CD4-positive, alpha-beta memory T cell (primary cell): ENCODE results near the gene CLP1. TPM values are rescaled to one million over a fixed set of nuclear protein-coding genes. Genes with fewer than 3 reads are reported as not detected.

Experiments used
- CTCF ChIA-PET: fragments of 350-600 bp; sonication (Branson Sonifier 250); formaldehyde crosslinking; loops from one replicate; lab custom pipeline; 2021; ENCODE audit warnings: inconsistent platforms; ENCODE audit not compliant: partially characterized antibody; lab: Charles Lee
- POLR2A ChIA-PET: fragments of 350-600 bp; sonication (Branson Sonifier 250); formaldehyde crosslinking; loops from one replicate; lab custom pipeline; 2021; ENCODE audit not compliant: partially characterized antibody; lab: Charles Lee
- DNase-seq, 5 donors: peaks; one replicate each; pipeline versions ENCODE4 v3.0.0 to v3.0.0-alpha.2; 2020 to 2022; ENCODE audit warnings: mixed read lengths in 1 of 5
- H3K27ac ChIP-seq: one replicate; pipeline ENCODE4 v1.7.0; 2013; ENCODE audit warnings: low read depth, low read length
- H3K27me3 ChIP-seq: 2 replicates; pipeline ENCODE4 v1.7.0; 2013; ENCODE audit warnings: mild to moderate bottlenecking, low read length, moderate library complexity; ENCODE audit not compliant: insufficient read depth
- H3K36me3 ChIP-seq: 2 replicates; pipeline ENCODE4 v1.7.0; 2013; ENCODE audit warnings: mild to moderate bottlenecking, low read length, moderate library complexity; ENCODE audit not compliant: insufficient read depth
- H3K4me1 ChIP-seq: 2 replicates; pipeline ENCODE4 v1.7.0; 2013; ENCODE audit warnings: mild to moderate bottlenecking, low read length, moderate library complexity; ENCODE audit not compliant: insufficient read depth
- H3K4me3 ChIP-seq, 2 donors: one replicate each; pipeline ENCODE4 v1.7.0; 2013; ENCODE audit warnings: low read length in 2 of 2, mild to moderate bottlenecking in 1 of 2
- H3K9me3 ChIP-seq, 2 donors: one replicate each; pipeline ENCODE4 v1.7.0; 2013; ENCODE audit warnings: low read length in 2 of 2, control low read depth in 1 of 2; ENCODE audit not compliant: control insufficient read depth in 1 of 2
- H3K27ac Mint-ChIP-seq, 7 donors: one replicate each; pipeline ENCODE4 v1.8.0; 2020 to 2021; ENCODE audit warnings: mixed read lengths in 7 of 7, mild to moderate bottlenecking in 6 of 7, inconsistent platforms in 3 of 7, moderate library complexity in 3 of 7
- H3K27me3 Mint-ChIP-seq, 2 donors: one replicate each; pipeline ENCODE4 v1.8.0; 2020 to 2021; ENCODE audit warnings: mixed read lengths in 2 of 2
- H3K36me3 Mint-ChIP-seq, 2 donors: one replicate each; pipeline ENCODE4 v1.8.0; 2020 to 2021; ENCODE audit warnings: mixed read lengths in 2 of 2, inconsistent platforms in 1 of 2, mild to moderate bottlenecking in 1 of 2
- H3K4me1 Mint-ChIP-seq, 4 donors: one replicate each; pipeline ENCODE4 v1.8.0; 2020 to 2021; ENCODE audit warnings: mixed read lengths in 4 of 4, mild to moderate bottlenecking in 1 of 4
- H3K4me3 Mint-ChIP-seq, 8 donors: one replicate each; pipeline ENCODE4 v1.8.0; 2020 to 2021; ENCODE audit warnings: mixed read lengths in 8 of 8, mild to moderate bottlenecking in 7 of 8, moderate library complexity in 6 of 8, inconsistent platforms in 3 of 8
- H3K9me3 Mint-ChIP-seq, 8 donors: one replicate each; pipeline ENCODE4 v1.8.0; 2020 to 2021; ENCODE audit warnings: mixed read lengths in 8 of 8, mild to moderate bottlenecking in 5 of 8, inconsistent platforms in 3 of 8, moderate library complexity in 1 of 8
- intact Hi-C: fragments of 100-400 bp; cut with micrococcal nuclease; formaldehyde crosslinking; loops from one replicate; pipeline ENCODE4 v1.15.1; 2023
- polyA plus RNA-seq, 2 donors: library from polyadenylated mRNA; unstranded; fragments of 300-500 nt; fragmentation: Illumina TruSeq; gene quantifications; one replicate each; pipeline ENCODE4 v1.2.3, GENCODE V29; 2021
- total RNA-seq, 2 experiments: library from RNA; stranded (reverse); gene quantifications; one replicate each; pipeline ENCODE4 v1.2.3, GENCODE V29; 2021

CLP1 gene
- total and polyA plus RNA-seq, 4 experiments from 2014 or later, result 9.6 to 22.5 (median 15.1) TPM

GRCh38 chr11:57646194-57646798 lies 11.3 kb upstream of the CLP1 start:
- peaks cover 32 to 51% of the 10 kb centered on the region in 2 donors for H3K27me3 Mint-ChIP-seq
- H3K9me3 ChIP-seq, result no peaks in the 10 kb centered on the region
- H3K4me3 ChIP-seq, result no peak overlapping the region
- no peaks in the 10 kb centered on the region for H3K9me3 Mint-ChIP-seq
- H3K4me3 Mint-ChIP-seq, result peak overlapping the region in 2 of 8 donors; percentile 2 to 61
- H3K4me1 ChIP-seq, result peaks cover 22% of the 10 kb centered on the region
- H3K27ac Mint-ChIP-seq, result peak overlapping the region in 4 of 7 donors; percentile 11 to 70 (median 38)
- peaks cover 0 to 2% of the 10 kb centered on the region in 2 donors for H3K36me3 Mint-ChIP-seq
- ChIA-PET CTCF (interaction anchor here (1.1 to 3.8 kb wide), 5 partner anchors 12 to 189 kb away, joined by 3 to 16 read pairs (median 4); no protein-coding TSS in a partner anchor), POLR2A (no interaction called here)
- intact Hi-C loops, result loop anchor here (10.0 kb wide), 1 partner anchor 879 kb away; no protein-coding TSS in a partner anchor
- H3K4me1 Mint-ChIP-seq, result peaks cover 20 to 50% (median 29%) of the 10 kb centered on the region in 4 donors
- no peak for DNase-seq
- H3K36me3 ChIP-seq, result no peaks in the 10 kb centered on the region
- H3K27ac ChIP-seq, result no peak overlapping the region
- H3K27me3 ChIP-seq, result peaks cover 37% of the 10 kb centered on the region

- CTCF ChIA-PET, result interaction anchor here (0.9 to 3.8 kb wide), 7 partner anchors 12 to 190 kb away, joined by 3 to 16 read pairs (median 4); no protein-coding TSS in a partner anchor
- Histone ChIP-seq H3K4me1 (peaks cover 22% of the 10 kb centered on the region), H3K27me3 (peaks cover 37% of the 10 kb centered on the region), H3K36me3 (no peaks in the 10 kb centered on the region), H3K27ac (no peak overlapping the region), H3K9me3 (no peaks in the 10 kb centered on the region), H3K4me3 (no peak overlapping the region)
- H3K36me3 Mint-ChIP-seq, result peaks cover 0 to 2% of the 10 kb centered on the region in 2 donors
- H3K4me1 Mint-ChIP-seq, result peaks cover 20 to 51% (median 29%) of the 10 kb centered on the region in 4 donors
- no peak for DNase-seq
- intact Hi-C loops, result loop anchor here (10.0 kb wide), 1 partner anchor 878 kb away; no protein-coding TSS in a partner anchor
- POLR2A ChIA-PET, result no interaction called here
- H3K27ac Mint-ChIP-seq, result peak overlapping the region in 3 of 7 donors; percentile 11 to 78 (median 57)
- H3K9me3 Mint-ChIP-seq, result no peaks in the 10 kb centered on the region
- H3K27me3 Mint-ChIP-seq, result peaks cover 32 to 47% of the 10 kb centered on the region in 2 donors
- peak overlapping the region in 3 of 8 donors; percentile 2 to 61 (median 56) for H3K4me3 Mint-ChIP-seq
These were observed 10.7 kb upstream of the CLP1 start for GRCh38 chr11:57646799-57647303.

- H3K27me3 ChIP-seq, result peaks cover 37% of the 10 kb centered on the region
- no peaks in the 10 kb centered on the region for H3K9me3 ChIP-seq
- no peaks in the 10 kb centered on the region for H3K36me3 ChIP-seq
- peak overlapping the region in 2 of 8 donors; percentile 56 to 94 for H3K4me3 Mint-ChIP-seq
- no peak overlapping the region for H3K4me3 ChIP-seq
- H3K4me1 Mint-ChIP-seq, result peaks cover 20 to 51% (median 29%) of the 10 kb centered on the region in 4 donors
- POLR2A ChIA-PET, result no interaction called here
- H3K27ac Mint-ChIP-seq, result peak overlapping the region in 4 of 7 donors; percentile 12 to 96 (median 58)
- no peak for DNase-seq
- intact Hi-C loops, result loop anchor here (10.0 kb wide), 1 partner anchor 877 kb away; no protein-coding TSS in a partner anchor
- peaks cover 0 to 2% of the 10 kb centered on the region in 2 donors for H3K36me3 Mint-ChIP-seq
- CTCF ChIA-PET, result interaction anchor here (0.9 to 3.8 kb wide), 7 partner anchors 13 to 191 kb away, joined by 3 to 16 read pairs (median 4); no protein-coding TSS in a partner anchor
- no peak overlapping the region for H3K27ac ChIP-seq
- no peaks in the 10 kb centered on the region for H3K9me3 Mint-ChIP-seq
- H3K4me1 ChIP-seq, result peaks cover 22% of the 10 kb centered on the region
- H3K27me3 Mint-ChIP-seq, result peaks cover 32 to 47% of the 10 kb centered on the region in 2 donors
These were observed 10.2 kb upstream of the CLP1 start for GRCh38 chr11:57647372-57647771.

- Histone ChIP-seq H3K4me3 (no peak overlapping the region), H3K36me3 (no peaks in the 10 kb centered on the region), H3K9me3 (no peaks in the 10 kb centered on the region), H3K27ac (no peak overlapping the region), H3K27me3 (peaks cover 37% of the 10 kb centered on the region), H3K4me1 (peaks cover 22% of the 10 kb centered on the region)
- no peak for DNase-seq
- ChIA-PET POLR2A (interaction anchor here (0.7 to 2.4 kb wide), 7 partner anchors 9 to 1494 kb away, joined by 3 to 14 read pairs (median 5); partner anchors contain the start of genes FAM111A, UBE2L6 and ZDHHC5), CTCF (interaction anchor here (1.1 to 3.8 kb wide), 5 partner anchors 17 to 190 kb away, joined by 3 to 16 read pairs (median 5); partner anchors contain the start of gene UBE2L6)
- H3K4me1 Mint-ChIP-seq, result peaks cover 20 to 57% (median 30%) of the 10 kb centered on the region in 4 donors
- H3K27ac Mint-ChIP-seq, result peak overlapping the region in 6 of 7 donors; percentile 82 to 99 (median 95)
- intact Hi-C loops, result loop anchor here (10.0 kb wide), 1 partner anchor 877 kb away; no protein-coding TSS in a partner anchor
- peak overlapping the region; percentile 83 to 94 (median 86) for H3K4me3 Mint-ChIP-seq
- H3K9me3 Mint-ChIP-seq, result no peaks in the 10 kb centered on the region
- peaks cover 32 to 46% of the 10 kb centered on the region in 2 donors for H3K27me3 Mint-ChIP-seq
- H3K36me3 Mint-ChIP-seq, result peaks cover 0 to 2% of the 10 kb centered on the region in 2 donors
These were observed 9.4 kb upstream of the CLP1 start for GRCh38 chr11:57647960-57648800.

GRCh38 chr11:57648801-57649735 lies 8.5 kb upstream of the CLP1 start:
- H3K4me3 Mint-ChIP-seq, result peak overlapping the region; percentile 83 to 94 (median 86)
- ChIA-PET CTCF (interaction anchor here (0.7 to 3.8 kb wide), 8 partner anchors 8 to 191 kb away, joined by 3 to 16 read pairs (median 4); partner anchors contain the start of gene UBE2L6), POLR2A (interaction anchor here (0.7 to 2.4 kb wide), 9 partner anchors 8 to 1493 kb away, joined by 3 to 14 read pairs (median 5); partner anchors contain the start of genes FAM111A, SELENOH, UBE2L6 and ZDHHC5)
- H3K27ac Mint-ChIP-seq, result peak overlapping the region; percentile 92 to 99 (median 95)
- Histone ChIP-seq H3K27me3 (peaks cover 37% of the 10 kb centered on the region), H3K9me3 (no peaks in the 10 kb centered on the region), H3K27ac (no peak overlapping the region), H3K4me1 (peaks cover 22% of the 10 kb centered on the region), H3K36me3 (no peaks in the 10 kb centered on the region), H3K4me3 (peak overlapping the region; percentile 37 to 55)
- peak in 1 of 5 donors; percentile 55 for DNase-seq
- intact Hi-C loops, result loop anchor here (1.0 to 10.0 kb wide), 2 partner anchors 8 to 876 kb away; partner anchors contain the start of gene CLP1
- H3K36me3 Mint-ChIP-seq, result peaks cover 0 to 2% of the 10 kb centered on the region in 2 donors
- H3K4me1 Mint-ChIP-seq, result peaks cover 18 to 59% (median 31%) of the 10 kb centered on the region in 4 donors
- no peaks in the 10 kb centered on the region for H3K9me3 Mint-ChIP-seq
- H3K27me3 Mint-ChIP-seq, result peaks cover 29 to 46% of the 10 kb centered on the region in 2 donors
